SKM-1 treated with dmso at 0.1 percent for 144 hours (cell line): Measurements from ENCODE around the gene ERVK3-1.
A peak's percentile ranks its signal among the peaks of the same experiment; 100 is the strongest.
"Not testable (repeated sequence)": the region's sequence is repeated elsewhere in the genome, so short reads cannot be mapped to it uniquely, and the experiment has no call there.

ENCODE experiments used
- DNase-seq: peaks from one replicate; lab custom pipeline; 2025; ENCODE audit not compliant: unreplicated experiment; lab: John Stamatoyannopoulos, UW

Gene ERVK3-1, protein sequence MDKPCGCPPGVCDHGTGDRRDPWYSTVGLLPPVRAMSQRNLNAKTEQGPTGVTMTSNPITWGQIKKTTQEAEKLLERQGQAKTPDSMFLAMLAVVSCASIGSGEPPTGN

DNA sequence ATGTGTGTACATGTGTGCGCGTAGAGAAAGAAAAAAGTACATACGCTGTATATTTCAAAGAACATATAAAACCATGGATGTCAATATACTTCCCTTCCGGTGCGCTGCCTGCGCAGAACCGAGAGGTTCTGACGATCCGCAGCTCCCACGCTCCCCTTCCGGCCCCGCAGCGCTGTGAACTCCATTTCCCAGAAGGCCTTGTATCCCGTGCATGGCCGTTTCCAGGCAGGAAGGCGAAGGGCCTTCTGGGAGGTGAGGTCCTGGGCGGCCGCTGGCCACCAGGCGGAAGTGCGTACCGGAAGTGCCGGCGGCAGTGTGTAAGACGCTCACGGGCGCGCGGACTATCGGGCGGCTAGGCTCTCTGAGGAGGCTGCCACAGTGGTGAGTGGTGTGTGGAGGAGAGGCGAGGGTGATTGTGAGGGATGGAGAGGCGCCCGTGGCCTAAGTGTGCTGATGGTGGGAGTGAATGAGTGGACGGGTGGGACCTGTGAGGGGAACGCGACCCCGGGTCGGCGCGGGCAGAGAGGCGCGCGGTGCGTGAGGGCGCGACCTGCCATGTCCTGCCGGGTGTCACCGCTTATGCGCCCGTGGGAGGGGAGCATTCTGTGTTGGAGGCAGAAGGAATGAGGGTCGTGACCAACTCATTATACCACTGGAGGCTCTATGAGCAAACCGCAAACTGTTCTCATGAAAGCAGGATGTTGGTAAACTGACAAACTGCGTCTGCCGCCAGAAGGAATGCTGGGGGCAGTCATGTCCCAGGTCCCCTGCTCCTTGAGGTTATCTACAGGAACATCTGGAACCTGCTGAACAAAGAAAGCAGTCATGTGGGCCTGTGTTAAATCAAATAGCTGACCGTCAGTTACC, at the start of gene ERVK3-1:
Gene ERVK3-1 (plus strand): TSS at position 313 of the 867 bp plus-strand sequence. CDS start 6,792 bp downstream, outside the sequence.
- peak; percentile 87 for DNase-seq

DNA sequence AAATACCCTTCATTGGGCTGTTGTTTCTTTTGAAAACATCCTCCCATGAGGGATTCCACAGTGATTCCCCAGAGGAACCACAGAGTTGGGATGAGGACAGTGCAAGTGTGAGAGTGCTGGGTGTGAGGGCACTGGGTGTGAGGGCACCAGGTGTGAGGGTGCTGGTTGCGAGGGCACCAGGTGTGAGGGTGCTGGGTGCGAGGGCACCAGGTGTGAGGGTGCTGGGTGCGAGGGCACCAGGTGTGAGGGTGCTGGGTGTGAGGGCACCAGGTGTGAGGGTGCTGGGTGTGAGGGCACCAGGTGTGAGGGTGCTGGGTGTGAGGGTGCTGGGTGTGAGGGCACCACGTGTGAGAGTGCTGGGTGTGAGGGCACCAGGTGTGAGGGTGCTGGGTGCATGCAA, 46.9 kb upstream of the ERVK3-1 start:
- DNase-seq: not testable (repeated sequence)

DNA sequence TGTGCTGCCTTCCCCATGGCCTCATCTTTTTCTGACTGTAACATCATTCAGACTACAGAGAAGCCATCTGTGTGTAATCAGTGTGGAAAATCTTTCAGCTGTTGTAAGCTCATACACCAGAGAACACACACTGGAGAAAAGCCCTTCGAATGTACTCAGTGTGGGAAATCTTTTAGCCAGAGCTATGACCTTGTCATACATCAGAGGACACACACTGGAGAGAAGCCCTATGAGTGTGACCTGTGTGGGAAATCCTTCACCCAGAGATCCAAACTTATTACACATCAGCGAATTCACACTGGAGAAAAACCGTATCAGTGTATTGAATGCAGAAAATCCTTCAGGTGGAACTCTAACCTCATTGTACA, 43.6 kb upstream of the ERVK3-1 start:
- no peak for DNase-seq

DNA sequence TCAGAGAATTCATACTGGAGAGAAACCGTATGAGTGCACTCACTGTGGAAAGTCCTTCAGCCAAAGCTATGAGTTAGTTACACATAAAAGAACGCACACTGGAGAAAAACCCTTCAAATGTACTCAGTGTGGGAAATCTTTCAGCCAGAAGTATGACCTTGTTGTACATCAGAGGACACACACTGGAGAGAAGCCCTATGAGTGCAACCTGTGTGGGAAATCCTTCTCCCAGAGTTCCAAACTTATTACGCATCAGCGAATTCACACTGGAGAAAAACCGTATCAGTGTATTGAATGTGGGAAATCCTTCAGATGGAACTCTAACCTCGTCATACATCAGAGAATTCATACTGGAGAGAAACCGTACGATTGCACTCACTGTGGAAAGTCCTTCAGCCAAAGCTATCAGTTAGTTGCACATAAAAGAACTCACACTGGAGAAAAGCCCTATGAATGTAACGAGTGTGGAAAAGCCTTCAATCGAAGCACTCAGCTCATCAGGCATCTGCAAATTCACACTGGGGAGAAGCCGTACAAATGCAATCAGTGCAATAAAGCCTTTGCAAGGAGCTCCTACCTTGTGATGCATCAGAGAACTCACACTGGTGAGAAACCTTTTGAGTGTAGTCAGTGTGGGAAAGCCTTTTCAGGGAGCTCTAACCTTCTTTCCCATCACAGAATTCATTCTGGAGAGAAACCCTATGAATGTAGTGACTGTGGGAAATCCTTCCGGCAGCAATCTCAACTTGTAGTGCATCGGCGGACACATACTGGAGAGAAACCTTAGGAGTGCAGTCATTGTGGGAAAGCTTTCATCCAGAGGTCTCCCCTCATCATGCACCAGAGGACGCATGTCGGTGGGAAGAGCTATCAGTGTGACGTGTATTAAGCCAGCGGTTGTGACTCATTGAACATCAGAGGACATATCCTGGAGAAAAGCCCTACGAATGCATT, 42.9 kb upstream of the ERVK3-1 start:
- no peak for DNase-seq

DNA sequence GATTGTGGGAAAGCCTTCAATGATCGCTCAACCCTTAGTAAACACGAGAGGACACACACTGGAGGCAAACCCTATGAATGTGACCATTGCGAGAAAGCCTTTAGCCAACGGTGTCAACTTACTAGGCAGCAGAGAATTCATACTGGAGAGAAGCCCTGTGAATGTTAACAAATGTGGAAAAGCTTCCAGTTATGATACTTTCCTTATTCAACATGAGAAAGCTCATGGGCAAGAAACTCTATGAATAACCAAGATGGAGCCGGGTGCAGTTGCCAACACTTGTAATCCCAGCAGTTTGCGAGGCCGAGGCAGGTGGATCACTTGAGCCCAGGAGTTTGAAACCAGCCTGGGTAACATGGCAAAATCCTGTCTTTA, 42.3 kb upstream of the ERVK3-1 start:
- DNase-seq: no peak

DNA sequence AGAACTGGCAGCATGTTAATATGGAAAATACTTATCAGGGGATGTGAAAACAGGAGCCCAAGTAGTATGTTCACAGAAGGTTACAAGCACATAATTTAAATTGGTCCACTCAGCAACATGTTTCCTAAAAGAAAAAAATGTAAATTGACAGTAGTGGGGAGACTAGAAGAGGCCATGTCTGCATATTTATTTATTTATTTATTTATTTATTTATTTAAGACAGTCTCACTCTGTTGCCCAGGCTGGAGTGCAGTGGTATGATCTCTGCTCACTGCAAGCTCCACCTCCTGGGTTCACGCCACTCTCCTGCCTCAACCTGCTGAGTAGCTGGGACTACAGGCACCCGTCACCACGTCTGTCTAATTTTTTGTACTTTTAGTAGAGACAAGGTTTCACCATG, 40.1 kb upstream of the ERVK3-1 start:
- no peak for DNase-seq

DNA sequence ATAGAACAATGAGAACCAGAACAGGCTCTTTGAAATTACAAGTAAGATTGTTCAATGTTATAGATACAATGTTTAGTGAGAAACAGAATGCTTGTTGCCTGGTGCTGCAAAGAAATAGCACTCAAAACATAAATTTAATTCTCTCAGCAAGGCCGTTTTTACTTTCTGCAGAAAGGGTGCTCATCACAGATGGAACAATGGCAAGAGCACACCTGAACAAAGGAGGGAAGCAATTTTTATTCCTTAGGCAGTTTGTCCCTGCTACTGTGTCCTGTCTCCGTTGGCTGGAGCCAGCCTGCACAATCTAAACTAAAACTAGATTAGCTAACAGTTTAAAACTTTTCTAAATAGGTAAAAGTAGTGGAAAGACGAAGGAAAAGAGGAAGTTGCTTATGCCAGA, 36.8 kb upstream of the ERVK3-1 start:
- no peak for DNase-seq

DNA sequence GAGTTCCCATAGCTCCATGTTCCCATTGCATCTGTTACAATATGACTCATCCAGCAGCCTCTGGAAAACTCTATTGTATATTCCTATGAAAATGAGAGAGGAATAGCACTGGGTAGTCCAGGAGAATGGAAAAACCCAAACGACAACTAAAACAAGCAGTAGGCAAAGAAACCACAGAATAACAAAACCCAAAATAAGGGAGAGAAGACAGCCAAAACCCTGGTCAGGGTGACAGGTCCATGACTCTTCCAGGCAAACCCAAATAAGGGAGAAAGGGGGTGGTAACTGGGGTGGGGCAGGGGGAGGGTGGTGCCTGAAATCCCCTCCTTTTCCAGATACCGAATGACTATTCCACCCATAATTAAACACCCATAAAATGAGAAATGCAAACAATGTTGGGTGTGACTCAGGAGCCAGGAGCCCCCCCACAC, 30.4 kb upstream of the ERVK3-1 start:
- DNase-seq: no peak

DNA sequence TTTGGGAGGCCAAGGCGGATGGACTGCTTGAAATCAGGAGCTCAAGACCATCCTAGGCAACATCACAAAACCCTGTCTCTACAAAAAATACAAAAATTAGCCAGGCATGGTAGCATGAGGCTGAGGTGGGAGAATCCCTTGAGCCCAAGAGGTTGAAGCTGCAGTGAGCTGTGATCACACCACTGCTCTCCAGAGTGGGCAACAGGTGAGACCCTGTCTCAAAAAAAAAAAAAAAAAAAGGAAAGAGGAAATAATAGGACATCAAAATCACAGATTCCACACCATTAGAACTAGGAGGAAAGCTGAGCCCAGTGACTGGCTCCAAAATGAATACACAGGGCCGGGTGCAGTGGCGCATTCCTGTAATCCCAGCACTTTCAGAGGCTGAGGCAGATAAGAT, 29.6 kb upstream of the ERVK3-1 start:
- DNase-seq: no peak

DNA sequence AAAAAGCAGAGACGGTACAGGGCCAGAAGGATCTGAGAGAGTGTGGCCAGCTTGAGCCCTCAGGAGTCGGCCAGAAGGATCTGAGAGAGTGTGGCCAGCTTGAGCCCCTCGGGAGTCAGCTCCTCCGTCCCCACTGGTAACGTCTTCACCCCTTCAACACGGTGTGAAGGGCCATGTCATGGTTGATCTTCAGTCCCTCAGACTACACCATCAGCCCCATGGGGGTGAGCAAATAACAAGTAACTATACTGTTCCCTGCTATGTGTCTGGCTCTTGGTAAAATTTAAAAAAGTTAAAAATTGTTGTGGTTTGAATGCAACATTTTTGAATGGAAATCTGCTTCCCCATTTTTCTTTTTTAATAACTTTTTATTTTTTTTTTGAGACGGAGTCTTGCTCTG, 28.0 kb upstream of the ERVK3-1 start:
- no peak for DNase-seq

DNA sequence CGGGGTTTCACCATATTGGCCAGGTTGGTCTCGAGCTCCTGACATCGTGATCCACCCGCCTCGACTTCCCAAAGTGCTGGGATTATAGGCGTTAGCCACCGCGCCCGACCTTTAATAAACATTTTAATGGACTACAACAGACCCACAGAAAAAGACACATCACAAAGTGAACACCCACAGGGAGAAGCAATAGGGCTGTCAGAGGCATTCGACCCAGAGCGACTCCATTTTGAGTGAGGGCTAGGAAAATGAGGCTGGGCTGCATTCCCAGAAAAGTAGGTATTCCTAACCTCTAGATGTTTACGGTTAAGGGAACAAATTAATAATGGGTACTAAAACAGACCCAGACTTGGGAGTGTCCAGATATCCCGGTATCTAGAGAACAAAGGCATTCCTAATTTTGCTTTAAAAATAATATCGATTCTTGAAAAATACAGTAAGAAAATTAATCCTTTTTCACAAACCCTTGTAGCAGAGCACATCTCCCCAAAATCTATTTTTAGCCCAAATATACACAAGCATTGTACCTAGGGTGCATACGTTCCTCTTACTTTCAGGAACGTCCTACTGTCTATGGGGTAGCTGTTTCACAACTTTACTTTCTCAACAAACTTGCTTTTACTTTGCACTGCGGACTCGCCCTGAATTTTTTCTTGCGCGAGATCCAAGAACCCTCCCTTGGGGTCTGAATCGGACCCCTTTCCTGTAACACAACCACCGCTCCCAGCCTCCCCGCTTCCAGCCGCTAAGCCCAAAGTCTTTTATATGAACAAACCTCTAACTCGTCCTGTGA, 27.2 kb upstream of the ERVK3-1 start:
- DNase-seq: no peak

DNA sequence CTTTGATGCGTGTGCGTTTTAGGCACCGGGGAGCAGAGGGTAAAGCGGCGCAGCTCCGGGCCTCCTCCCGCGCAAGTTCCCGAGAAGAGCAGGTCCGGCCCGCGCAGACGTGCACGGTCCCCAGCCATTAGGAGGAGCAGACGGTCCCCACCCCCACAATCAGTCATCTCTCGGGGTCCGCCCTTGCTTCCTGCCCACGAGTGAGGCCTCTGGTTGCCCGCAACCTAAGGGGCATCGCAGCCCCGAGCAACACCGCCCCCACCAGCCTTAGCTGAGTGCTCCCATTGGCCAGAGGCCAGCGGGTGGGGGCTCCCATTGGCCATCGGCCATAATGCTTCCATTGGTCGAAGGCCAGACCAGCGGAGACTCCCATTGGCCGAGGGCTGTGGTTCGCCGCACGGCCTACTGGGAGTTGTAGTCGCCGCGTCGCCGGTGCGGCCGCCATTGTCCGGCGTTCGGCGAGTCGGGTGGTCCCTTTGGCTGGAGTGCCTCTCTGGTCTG, 26.6 kb upstream of the ERVK3-1 start, which contains the start of gene ZNF8:
Gene ZNF8 (plus strand): TSS at position 415 of the 501 bp plus-strand sequence. CDS start 127 bp downstream, outside the sequence.
- peak; percentile 80 for DNase-seq

DNA sequence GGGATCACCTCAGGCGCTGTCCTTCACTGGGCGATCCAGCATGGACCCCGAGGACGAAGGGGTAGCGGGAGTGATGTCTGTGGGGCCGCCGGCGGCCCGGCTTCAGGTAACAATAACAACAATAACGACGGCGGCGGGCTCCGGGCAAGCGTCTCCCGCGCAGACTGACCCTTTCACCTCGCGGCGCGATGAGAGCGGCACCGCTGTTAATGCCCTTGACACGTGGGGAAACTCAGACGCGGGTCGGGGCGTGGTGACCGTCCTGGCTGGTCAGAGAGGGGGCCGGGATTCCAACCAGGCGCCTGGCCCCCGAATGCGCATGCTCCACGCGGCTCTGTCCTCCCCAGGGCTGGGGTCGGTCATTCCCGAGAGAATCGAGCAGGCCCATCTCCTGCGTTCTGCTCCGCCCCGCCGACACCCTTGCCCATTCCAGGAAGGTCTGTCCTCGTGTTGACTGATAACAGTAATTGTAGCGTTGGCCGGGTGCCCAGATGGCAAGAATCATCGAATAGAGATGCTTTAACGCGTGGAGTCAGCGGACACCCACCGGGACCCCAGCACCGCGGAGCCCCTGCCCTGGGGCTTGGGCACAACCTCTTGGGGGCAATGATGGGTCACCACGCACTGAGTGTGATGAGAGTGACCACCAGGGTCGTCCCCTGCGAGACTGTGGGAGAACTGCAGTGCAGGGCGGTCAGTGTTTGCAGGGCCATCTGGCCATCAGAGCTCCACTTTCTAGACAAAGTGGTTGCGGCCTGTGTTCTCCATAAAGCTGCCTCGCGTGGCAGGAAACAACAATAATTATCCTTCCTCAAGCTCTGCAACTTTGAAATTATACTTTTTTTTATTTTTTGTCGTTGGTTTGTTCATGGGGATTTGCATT, 25.9 kb upstream of the ERVK3-1 start:
- DNase-seq: no peak

DNA sequence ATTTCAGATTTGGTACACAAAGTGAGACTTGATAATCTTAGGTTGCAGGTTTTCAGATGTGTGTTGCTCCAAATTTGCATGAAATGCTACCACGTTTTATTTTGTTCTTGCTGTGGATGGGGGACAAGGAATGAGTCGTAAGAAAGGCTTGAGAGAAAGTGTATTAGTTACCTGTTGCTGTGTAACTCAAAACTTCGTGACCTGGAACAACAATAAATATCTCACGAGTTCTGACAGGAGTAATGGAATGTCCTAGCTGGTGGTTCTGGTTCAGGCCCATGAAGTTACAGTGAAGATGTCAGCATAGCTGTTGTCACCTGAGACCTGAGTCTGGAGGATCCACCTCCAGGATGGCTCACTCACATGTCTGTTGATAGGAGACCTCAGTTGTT, 25.3 kb upstream of the ERVK3-1 start:
- no peak for DNase-seq

DNA sequence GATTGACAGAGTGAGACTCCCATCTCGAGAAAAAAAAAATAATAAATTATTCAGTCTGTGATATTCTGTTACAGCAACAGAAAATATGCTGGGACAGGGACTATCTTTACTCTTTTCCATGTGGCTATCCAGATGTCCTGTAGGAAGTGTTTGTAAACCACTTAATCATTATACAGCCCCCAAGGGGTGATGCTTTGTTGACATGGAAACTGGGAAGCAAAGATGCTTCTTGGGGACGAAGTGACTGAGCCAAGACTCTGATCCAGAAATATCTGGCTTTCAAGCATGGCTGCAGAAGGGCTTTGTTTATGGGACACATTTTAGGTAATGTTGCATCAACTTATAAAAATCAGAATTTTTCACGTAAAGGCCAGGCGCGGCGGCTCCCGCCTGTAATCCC, 21.0 kb upstream of the ERVK3-1 start:
- no peak for DNase-seq

DNA sequence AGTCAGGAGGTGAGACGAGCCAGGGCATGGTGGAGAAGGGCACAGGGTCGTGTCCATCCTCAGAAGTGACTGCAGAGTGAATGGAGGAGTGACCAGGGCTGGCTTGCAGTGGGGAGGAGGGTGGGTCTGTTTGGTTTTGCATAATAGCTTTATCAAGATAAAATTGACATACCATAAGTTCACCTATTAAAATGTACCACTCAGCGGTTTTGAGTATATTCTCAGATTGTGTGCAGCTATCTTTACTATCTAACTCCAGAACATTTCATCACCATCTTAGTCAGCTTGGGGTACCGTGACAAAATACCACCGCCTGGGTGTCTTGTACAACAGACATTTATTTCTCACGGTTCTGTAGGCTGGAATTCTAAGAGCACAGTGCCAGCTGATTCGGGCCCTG, 13.2 kb upstream of the ERVK3-1 start:
- no peak for DNase-seq

DNA sequence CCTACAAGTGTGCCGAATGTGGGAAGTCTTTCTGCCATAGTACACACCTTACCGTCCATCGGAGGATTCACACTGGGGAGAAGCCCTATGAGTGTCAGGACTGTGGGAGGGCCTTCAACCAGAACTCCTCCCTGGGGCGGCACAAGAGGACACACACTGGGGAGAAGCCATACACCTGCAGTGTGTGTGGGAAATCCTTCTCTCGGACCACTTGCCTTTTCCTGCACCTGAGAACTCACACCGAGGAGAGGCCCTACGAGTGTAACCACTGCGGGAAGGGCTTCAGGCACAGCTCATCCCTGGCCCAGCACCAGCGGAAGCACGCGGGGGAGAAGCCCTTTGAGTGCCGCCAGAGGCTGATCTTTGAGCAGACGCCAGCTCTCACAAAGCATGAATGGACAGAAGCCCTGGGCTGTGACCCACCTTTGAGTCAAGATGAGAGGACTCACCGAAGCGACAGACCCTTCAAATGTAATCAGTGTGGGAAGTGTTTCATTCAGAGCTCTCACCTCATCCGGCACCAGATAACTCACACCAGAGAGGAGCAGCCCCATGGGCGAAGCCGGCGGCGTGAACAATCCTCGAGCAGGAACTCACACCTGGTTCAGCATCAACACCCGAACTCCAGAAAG, 10.3 kb upstream of the ERVK3-1 start:
- no peak for DNase-seq

DNA sequence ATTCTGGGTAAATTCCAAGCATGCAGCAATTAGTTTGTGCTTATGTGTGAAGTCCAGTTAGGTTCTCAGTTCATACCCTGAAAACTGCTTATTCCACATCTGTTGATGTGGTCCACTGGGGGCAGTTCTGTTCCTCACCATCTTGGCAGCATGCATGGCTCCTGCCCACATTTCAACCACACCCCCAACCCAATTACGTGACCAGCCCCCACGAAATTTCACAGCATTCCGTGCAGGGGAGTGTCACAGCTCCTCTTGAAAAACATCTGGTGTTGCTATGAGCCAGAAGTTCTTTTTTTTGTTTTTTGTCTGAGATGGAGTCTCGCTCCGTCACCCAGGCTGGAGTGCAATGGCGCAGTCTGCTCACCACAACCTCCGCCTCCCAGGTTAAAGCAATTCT, 9.1 kb upstream of the ERVK3-1 start:
- no peak for DNase-seq

DNA sequence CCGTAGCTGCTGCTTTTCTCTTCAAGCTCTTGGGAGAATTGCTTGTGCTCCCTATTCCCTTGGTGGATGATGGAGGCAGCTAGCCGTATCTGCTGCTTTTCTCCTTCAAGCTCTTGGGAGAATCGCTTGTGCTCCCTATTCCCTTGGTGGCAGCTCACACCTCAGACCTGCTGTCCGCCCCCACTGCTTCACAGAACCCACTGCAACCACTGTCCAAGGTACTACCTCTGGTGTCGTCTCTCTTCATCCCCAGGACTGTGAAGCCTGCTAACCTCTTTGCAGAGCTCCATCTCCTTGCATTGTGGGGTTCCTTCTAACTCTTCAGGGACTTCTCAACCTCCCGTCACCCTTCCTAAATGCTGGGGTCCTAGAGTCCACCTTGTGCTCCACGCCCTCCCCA, 4.6 kb upstream of the ERVK3-1 start:
- no peak for DNase-seq
